ENCODE data around the gene CYP8B1. TPM values are rescaled to one million over a fixed set of nuclear protein-coding genes. Genes with fewer than 3 reads are reported as not detected.

Gene CYP8B1
- total and polyA plus RNA-seq, 2 experiments from 2014 or later, result not detected

DNA sequence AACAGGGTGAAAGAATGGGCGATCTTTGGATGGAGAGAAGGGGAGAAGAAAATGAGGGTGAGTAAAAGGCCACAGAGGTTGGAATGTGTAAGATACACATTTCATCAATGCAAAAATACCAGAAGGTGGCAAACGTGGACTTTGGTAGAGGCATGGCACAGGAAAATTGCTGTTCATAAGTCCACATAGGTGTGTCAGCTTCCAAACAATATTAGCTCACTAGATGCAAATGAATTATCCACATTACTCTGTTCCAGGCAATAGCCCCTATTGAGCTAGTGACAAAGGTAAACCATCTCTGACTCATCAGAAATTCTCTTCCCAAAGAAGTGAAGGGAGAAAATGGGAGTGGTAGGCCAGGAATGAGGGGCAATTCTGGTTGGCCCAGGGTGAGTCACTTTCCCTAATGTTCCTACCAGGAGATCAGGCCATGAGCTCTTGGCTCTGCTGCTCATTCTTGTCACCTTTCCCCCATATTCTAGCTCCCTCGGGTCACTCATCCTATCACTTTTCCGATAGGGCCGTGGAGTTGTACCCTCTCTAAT is 46.5 kb downstream of the CYP8B1 start (continued):
- TF ChIP-seq, protein P1, sequence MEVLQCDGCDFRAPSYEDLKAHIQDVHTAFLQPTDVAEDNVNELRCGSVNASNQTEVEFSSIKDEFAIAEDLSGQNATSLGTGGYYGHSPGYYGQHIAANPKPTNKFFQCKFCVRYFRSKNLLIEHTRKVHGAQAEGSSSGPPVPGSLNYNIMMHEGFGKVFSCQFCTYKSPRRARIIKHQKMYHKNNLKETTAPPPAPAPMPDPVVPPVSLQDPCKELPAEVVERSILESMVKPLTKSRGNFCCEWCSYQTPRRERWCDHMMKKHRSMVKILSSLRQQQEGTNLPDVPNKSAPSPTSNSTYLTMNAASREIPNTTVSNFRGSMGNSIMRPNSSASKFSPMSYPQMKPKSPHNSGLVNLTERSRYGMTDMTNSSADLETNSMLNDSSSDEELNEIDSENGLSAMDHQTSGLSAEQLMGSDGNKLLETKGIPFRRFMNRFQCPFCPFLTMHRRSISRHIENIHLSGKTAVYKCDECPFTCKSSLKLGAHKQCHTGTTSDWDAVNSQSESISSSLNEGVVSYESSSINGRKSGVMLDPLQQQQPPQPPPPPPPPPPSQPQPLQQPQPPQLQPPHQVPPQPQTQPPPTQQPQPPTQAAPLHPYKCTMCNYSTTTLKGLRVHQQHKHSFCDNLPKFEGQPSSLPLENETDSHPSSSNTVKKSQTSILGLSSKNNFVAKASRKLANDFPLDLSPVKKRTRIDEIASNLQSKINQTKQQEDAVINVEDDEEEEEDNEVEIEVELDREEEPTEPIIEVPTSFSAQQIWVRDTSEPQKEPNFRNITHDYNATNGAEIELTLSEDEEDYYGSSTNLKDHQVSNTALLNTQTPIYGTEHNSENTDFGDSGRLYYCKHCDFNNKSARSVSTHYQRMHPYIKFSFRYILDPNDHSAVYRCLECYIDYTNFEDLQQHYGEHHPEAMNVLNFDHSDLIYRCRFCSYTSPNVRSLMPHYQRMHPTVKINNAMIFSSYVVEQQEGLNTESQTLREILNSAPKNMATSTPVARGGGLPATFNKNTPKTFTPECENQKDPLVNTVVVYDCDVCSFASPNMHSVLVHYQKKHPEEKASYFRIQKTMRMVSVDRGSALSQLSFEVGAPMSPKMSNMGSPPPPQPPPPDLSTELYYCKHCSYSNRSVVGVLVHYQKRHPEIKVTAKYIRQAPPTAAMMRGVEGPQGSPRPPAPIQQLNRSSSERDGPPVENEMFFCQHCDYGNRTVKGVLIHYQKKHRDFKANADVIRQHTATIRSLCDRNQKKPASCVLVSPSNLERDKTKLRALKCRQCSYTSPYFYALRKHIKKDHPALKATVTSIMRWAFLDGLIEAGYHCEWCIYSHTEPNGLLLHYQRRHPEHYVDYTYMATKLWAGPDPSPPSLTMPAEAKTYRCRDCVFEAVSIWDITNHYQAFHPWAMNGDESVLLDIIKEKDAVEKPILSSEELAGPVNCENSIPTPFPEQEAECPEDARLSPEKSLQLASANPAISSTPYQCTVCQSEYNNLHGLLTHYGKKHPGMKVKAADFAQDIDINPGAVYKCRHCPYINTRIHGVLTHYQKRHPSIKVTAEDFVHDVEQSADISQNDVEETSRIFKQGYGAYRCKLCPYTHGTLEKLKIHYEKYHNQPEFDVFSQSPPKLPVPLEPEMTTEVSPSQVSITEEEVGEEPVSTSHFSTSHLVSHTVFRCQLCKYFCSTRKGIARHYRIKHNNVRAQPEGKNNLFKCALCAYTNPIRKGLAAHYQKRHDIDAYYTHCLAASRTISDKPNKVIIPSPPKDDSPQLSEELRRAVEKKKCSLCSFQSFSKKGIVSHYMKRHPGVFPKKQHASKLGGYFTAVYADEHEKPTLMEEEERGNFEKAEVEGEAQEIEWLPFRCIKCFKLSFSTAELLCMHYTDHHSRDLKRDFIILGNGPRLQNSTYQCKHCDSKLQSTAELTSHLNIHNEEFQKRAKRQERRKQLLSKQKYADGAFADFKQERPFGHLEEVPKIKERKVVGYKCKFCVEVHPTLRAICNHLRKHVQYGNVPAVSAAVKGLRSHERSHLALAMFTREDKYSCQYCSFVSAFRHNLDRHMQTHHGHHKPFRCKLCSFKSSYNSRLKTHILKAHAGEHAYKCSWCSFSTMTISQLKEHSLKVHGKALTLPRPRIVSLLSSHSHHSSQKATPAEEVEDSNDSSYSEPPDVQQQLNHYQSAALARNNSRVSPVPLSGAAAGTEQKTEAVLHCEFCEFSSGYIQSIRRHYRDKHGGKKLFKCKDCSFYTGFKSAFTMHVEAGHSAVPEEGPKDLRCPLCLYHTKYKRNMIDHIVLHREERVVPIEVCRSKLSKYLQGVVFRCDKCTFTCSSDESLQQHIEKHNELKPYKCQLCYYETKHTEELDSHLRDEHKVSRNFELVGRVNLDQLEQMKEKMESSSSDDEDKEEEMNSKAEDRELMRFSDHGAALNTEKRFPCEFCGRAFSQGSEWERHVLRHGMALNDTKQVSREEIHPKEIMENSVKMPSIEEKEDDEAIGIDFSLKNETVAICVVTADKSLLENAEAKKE (CRISPR knock-in tag; IDR thresholded peaks at IDR 0.05), result no peak
- TF ChIP-seq EZH2phosphoT487 (IDR thresholded peaks at IDR 0.05; ENCODE audit: unreplicated experiment), result no peak

DNA sequence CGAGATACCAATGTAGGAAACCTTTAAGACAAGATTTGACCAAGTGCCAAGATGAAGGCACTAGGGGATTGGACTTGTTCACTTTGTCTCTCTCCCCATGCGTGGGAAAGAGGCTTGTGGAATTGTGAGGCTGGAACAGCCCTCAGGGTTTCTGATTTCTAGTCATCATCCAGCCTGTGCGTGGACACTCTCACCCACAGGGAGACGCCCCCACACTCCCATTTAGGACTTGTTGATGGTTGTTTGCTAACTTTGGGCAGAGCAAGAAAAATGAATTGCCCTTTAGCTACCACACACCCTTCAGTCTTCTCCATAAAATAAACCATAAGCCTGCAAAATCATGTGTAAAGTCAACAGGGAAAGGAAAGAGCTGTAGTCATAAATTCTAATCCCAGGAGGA is 48.0 kb downstream of the CYP8B1 start:
- Mint-ChIP-seq H3K4me3 (no peak overlapping the region), H3K36me3 (ENCODE audit: low read depth) (no peaks in the 10 kb centered on the region), H3K27ac (no peak overlapping the region), H3K4me1 (peaks cover 15% of the 10 kb centered on the region), H3K27me3 (ENCODE audit: insufficient read depth, low read depth, poor library complexity) (peaks cover 8% of the 10 kb centered on the region), H3K9me3 (no peaks in the 10 kb centered on the region; the same call in 2 of the 3 replicates)
- H3K4me1 ChIP-seq (ENCODE audit: insufficient read depth), result peaks cover 7% of the 10 kb centered on the region; the same call in 1 of the 2 replicates
- H3F3A ChIP-seq (replicated peaks; ENCODE audit: low read depth), result no peaks in the 10 kb centered on the region
- H3K27ac ChIP-seq (ENCODE audit: low read depth), result no peak overlapping the region
- H4K20me1 ChIP-seq (replicated peaks; ENCODE audit: insufficient read depth), result no peaks in the 10 kb centered on the region
- no peaks in the 10 kb centered on the region for H3K79me2 ChIP-seq (replicated peaks; ENCODE audit: insufficient read depth)
- ATAC-seq (no peak), DNase-seq (ENCODE audit: low spot score) (no peak)
- H3K9me2 ChIP-seq (ENCODE audit: insufficient read depth), result no peaks in the 10 kb centered on the region
- H2AFZ ChIP-seq, result no peak overlapping the region
- H3K36me3 ChIP-seq (ENCODE audit: insufficient read depth), result no peaks in the 10 kb centered on the region
- H3K4me3 ChIP-seq, result no peak overlapping the region
- no peak overlapping the region for H3K4me2 ChIP-seq
- no peaks in the 10 kb centered on the region for H3K27me3 ChIP-seq (ENCODE audit: insufficient read depth)
- TF ChIP-seq POLR2AphosphoS5 (IDR thresholded peaks at IDR 0.05; ENCODE audit: low read depth), result no peak
- no peak for TF ChIP-seq ZNF331 (CRISPR knock-in tag; IDR thresholded peaks at IDR 0.05; ENCODE audit: low read depth)
- TF ChIP-seq, protein P2, sequence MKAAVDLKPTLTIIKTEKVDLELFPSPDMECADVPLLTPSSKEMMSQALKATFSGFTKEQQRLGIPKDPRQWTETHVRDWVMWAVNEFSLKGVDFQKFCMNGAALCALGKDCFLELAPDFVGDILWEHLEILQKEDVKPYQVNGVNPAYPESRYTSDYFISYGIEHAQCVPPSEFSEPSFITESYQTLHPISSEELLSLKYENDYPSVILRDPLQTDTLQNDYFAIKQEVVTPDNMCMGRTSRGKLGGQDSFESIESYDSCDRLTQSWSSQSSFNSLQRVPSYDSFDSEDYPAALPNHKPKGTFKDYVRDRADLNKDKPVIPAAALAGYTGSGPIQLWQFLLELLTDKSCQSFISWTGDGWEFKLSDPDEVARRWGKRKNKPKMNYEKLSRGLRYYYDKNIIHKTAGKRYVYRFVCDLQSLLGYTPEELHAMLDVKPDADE (IDR thresholded peaks at IDR 0.05), result no peak
- TF ChIP-seq EZH2phosphoT487 (IDR thresholded peaks at IDR 0.05; ENCODE audit: unreplicated experiment), result no peak
- TF ChIP-seq, protein P1 (CRISPR knock-in tag; IDR thresholded peaks at IDR 0.05), result no peak
- TF ChIP-seq, protein P3, sequence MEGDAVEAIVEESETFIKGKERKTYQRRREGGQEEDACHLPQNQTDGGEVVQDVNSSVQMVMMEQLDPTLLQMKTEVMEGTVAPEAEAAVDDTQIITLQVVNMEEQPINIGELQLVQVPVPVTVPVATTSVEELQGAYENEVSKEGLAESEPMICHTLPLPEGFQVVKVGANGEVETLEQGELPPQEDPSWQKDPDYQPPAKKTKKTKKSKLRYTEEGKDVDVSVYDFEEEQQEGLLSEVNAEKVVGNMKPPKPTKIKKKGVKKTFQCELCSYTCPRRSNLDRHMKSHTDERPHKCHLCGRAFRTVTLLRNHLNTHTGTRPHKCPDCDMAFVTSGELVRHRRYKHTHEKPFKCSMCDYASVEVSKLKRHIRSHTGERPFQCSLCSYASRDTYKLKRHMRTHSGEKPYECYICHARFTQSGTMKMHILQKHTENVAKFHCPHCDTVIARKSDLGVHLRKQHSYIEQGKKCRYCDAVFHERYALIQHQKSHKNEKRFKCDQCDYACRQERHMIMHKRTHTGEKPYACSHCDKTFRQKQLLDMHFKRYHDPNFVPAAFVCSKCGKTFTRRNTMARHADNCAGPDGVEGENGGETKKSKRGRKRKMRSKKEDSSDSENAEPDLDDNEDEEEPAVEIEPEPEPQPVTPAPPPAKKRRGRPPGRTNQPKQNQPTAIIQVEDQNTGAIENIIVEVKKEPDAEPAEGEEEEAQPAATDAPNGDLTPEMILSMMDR (conservative IDR thresholded peaks at IDR 0.05; ENCODE audit: low read depth in 2 of 2), result no peak

Data from GM23338 (cell line).